ENCODE data around the gene FREM2.

DNA sequence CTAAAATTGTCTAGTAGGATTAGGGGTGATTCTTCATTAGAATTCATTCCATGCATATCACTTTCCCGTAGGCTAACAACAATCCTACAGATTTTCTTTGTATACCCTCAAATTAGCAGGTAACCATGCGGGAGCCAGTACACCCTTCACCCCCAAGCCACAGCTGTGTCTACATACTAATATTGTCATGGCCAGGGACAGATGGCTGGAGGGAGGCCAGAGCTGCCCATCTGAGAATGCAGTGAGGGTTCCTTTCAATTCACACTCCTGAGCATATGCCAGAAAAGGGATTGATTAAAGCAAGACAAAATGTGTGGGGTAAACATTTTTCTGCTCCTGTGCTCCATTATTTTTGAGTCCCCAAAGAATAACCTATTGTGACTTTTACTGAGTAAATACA lies 68.9 kb downstream of the FREM2 start:
- TF ChIP-seq POLR2A (IDR thresholded peaks at IDR 0.05): no peak
- no peak for TF ChIP-seq POLR2AphosphoS5 (IDR thresholded peaks at IDR 0.05)
- TF ChIP-seq, protein P1, sequence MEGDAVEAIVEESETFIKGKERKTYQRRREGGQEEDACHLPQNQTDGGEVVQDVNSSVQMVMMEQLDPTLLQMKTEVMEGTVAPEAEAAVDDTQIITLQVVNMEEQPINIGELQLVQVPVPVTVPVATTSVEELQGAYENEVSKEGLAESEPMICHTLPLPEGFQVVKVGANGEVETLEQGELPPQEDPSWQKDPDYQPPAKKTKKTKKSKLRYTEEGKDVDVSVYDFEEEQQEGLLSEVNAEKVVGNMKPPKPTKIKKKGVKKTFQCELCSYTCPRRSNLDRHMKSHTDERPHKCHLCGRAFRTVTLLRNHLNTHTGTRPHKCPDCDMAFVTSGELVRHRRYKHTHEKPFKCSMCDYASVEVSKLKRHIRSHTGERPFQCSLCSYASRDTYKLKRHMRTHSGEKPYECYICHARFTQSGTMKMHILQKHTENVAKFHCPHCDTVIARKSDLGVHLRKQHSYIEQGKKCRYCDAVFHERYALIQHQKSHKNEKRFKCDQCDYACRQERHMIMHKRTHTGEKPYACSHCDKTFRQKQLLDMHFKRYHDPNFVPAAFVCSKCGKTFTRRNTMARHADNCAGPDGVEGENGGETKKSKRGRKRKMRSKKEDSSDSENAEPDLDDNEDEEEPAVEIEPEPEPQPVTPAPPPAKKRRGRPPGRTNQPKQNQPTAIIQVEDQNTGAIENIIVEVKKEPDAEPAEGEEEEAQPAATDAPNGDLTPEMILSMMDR (IDR thresholded peaks at IDR 0.05): no peak
- no peak for TF ChIP-seq EP300 (IDR thresholded peaks at IDR 0.05)

All from upper lobe of left lung (tissue), 4 donors.